HG03159 (cell line): ENCODE data around the gene RMI1.
"Not testable (repeated sequence)": the region's sequence is repeated elsewhere in the genome, so short reads cannot be mapped to it uniquely, and the experiment has no call there.

Experiments used
- ATAC-seq: cut with Tn5 transposase; IDR thresholded peaks from one replicate; pipeline ENCODE4 v1.9.1; 2021; ENCODE audit warnings: mild to moderate bottlenecking, moderate library complexity; ENCODE audit not compliant: unreplicated experiment

Gene RMI1

GRCh38 chr9:84002344-84002743 is 21.7 kb downstream of the RMI1 start:
- ATAC-seq = peak; percentile 82

- ATAC-seq = no peak
These were observed 22.6 kb downstream of the RMI1 start for GRCh38 chr9:84003246-84003645.

- no peak for ATAC-seq
These were observed 27.1 kb downstream of the RMI1 start for GRCh38 chr9:84007662-84008061.

- ATAC-seq = no peak
These were observed 43.5 kb downstream of the RMI1 start for GRCh38 chr9:84024041-84024575.

GRCh38 chr9:84027201-84027600 is 46.6 kb downstream of the RMI1 start:
- ATAC-seq = no peak

- no peak for ATAC-seq
These were observed 50.9 kb downstream of the RMI1 start for GRCh38 chr9:84031534-84031933.

- ATAC-seq = not testable (repeated sequence)
These were observed 61.3 kb downstream of the RMI1 start for GRCh38 chr9:84041857-84042256.

- no peak for ATAC-seq
These were observed 65.0 kb downstream of the RMI1 start for GRCh38 chr9:84045481-84046097.
